HG02970 (cell line): ENCODE data around the gene GPATCH2L.

ENCODE experiments used
- ATAC-seq: cut with Tn5 transposase; IDR thresholded peaks from one replicate; pipeline ENCODE4 v1.9.1; 2021; ENCODE audit warnings: mild to moderate bottlenecking, moderate library complexity, moderate number of reproducible peaks; ENCODE audit not compliant: unreplicated experiment, low FRiP score

The GPATCH2L gene

GRCh38 chr14:76151398-76152332 lies at the start of gene GPATCH2L:
TSS of gene GPATCH2L (plus strand) at chr14:76151922. CDS start at chr14:76154364, 2,442 bp downstream.
- ATAC-seq = peak; percentile 94

GRCh38 chr14:76104802-76105355 lies 46.8 kb upstream of the GPATCH2L start:
- no peak for ATAC-seq

GRCh38 chr14:76106188-76106587 lies 45.5 kb upstream of the GPATCH2L start:
- ATAC-seq = no peak

DNA sequence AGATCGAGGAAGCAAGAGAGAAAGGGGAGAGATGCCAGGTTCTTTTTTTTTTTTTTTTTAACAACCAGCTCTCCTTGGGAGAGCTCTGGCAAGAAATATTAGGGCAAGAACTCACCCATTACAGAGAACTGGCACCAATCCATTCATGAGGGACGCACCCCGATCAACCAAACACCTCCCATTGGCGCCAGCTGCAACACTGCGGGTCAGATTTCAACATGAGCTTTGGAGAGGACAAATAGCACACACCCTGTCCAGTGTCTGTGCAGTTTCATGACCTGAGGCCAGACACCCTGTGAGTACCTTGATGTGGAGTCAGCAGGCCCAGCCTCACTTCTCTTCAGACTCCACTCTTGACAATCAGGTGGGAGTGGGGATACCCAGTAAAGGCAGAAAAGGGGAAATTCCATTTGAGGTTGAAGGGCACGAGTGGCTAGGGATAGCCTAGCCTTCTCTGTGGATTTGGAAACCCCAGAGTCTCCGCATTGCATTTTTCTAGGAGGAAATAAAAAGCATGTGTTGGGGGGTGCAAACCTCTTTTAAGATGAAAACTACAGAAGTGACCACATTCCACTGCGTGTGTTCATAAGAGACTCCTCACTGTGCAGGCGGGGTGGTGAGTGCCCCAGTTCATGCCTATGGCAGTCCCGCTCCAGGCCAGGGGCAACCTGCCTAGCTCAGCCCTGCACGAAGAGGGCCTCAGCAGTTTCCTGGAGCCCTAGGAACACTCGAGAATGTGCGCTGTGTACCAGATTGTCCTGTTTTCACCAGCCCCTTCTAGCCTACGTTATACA lies 42.4 kb upstream of the GPATCH2L start:
- ATAC-seq = no peak

DNA sequence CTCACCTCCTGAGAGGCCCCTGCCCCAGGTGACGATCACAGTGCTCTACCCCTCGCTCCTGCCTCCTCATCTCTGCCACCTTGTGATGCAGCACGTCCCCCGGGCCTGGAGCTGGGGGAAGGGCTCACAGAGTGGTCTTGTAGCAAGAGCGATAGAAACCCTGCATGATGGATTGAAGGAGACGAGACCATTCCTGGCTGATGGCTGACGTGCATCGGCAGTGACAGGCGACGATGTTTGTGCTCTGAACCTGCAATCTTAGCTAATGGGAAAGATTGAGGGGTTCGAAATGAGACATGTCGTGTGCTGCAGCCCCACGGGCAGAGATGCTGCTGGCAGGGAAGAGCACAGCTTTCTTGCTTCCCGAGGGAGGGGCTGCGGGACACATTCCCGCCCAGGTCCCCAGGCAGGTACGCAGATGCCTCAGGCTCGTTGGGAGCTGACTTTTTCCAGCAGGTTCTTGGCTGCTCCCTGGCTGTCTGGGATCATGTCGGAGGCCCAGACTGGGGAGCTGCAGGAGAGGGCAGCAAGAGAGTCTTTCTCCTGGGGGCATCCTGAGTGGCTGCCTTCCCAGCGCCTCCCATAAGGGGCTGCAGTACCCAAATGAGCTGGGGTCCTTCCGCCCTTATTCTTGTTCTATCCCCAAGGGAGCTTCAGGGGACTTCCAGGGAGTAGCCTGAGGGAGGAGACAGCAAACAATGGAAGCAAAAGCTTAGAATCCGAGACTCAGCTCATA lies 38.7 kb upstream of the GPATCH2L start:
- ATAC-seq = no peak

DNA sequence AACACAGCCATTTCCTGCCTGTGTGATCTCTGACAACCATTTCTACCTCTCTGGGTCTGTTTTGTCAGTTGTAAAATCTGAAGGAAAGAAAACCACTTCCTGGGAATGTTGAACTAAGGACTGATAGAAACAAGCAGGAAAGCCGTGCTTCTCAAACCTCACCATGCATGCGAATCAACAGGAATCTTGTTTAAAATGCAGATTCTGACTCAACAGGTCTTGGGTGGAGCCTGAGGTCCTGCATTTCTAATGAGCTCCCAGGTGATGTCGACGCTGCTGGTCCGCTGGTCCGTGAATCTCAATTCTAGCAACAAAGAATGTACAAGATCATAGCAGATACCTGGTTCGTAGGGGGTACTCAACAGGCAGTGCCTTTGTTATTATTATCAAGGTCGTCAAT lies 38.0 kb upstream of the GPATCH2L start:
- ATAC-seq = no peak

- ATAC-seq = no peak
Observed at GRCh38 chr14:76115010-76115422, 36.7 kb upstream of the GPATCH2L start.

DNA sequence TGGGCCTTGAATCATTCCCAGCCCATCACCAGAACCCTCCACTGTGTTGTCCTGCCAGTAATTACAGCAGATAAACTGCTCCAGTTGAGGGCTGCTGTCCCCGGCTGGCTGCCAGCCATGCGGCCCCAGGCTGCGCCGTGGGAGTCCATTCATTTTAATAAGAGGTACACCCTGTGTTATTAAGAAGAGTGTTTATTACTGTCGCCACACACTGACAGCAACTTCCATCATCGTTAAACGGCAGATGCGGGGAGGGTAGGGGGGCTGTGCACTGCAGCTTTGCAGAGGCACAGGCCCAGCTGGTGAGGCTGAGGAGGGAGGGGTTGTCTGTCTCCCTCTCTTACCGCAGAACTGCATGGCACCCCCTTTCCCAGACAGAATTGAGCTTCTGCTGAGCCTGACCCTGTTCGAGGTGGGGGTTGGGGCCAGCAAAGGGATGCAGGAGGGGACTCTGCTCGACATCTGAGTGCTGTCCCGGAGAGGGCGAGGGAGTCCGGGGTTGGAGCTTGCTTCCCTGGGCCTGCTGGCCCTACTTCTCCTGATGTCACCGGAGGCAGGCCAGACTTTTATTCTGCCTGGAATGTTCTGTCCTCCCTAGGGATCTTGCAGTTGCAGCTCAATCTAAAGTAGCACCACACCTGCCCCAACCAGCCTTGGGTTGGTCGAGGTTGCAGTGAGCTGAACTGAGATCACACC lies 33.8 kb upstream of the GPATCH2L start:
- ATAC-seq = no peak

- no peak for ATAC-seq
Observed at GRCh38 chr14:76118594-76118993, 33.1 kb upstream of the GPATCH2L start.

DNA sequence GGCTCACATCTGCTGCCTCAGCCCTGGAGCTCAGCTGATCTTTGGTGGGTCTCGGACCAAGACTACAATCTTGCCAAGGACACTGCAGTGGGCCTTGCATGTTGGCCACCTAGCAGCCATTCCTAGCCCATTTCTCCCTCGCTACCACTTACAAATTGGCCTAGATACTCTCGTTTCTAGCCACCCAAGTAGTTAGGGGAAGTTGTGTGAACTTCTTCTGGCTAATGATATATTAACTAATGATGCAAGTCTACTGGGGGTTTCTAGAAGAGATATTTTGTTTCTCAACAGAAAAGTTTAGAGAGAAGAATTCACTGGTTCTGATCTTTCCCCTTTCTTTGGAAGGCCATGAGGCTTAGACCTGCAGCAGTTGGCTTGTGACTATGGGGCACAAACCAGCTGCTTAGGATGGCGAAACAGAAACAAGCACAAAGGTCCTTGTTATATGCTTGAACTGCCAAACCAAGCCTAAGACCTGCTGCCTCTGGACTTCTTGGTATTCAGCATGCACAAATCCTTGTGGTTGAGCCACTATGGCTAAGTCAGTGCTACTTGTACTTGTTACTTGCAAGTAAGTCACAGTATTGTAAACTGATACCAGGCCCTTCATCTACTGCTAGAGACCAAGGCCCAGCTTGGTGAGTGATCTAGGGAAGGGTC lies 30.5 kb upstream of the GPATCH2L start:
- no peak for ATAC-seq

DNA sequence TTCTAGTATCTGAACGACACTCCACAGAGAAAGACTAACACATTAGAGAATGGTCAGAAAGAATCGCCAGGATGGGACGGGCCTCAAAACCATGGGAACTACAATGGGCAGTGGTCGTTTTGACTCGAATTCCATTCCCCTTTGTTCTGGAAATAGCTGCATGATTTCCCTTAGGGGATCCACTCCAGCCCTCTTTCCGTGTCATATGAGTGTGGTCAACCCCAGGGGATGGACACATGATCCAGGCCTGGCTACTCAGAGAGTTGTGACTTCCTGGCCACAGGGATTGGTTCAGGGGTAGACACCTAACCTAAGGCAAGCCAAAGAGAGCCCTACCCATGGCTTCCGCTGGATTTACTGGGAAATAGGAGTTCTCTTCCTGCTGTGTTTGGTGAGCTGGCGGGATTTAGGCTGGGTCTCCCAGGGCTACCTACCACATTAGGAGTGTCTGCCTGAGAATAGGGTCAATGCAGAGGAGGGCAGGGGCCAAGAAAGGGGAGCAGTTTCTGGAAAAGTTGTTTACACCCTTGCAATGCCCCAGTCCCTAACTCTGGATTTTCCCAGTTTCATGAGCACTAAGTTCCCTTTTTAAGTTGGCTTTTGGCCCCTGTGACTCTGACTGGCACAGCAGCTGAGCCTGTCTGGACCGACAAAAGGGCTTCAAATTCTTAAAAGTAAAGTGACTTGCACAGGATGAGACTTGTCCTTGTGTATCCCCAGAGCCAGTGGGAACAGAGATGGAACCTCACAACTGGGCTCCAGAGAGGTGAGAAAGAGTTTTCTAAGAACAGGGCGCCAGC lies 28.1 kb upstream of the GPATCH2L start:
- ATAC-seq = no peak

DNA sequence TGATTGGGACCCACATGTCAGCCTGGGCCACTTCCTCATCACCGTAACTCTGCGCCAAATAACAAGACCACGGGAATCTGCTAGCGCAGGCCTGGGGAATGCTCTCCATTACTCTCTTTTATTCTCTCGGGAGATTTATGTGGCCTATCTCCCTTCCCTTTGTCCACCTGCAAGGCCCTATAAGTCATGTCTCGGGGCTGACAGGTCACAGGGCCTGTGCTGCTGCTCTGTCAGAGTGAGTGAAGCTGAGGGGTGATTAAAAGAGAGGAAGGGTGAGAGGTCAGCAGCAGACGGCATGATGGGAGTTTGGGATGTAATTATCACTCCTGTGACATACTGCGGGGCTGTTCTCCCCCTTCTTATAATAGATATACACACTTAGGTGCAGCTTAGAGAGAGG lies 26.2 kb upstream of the GPATCH2L start:
- ATAC-seq = no peak

DNA sequence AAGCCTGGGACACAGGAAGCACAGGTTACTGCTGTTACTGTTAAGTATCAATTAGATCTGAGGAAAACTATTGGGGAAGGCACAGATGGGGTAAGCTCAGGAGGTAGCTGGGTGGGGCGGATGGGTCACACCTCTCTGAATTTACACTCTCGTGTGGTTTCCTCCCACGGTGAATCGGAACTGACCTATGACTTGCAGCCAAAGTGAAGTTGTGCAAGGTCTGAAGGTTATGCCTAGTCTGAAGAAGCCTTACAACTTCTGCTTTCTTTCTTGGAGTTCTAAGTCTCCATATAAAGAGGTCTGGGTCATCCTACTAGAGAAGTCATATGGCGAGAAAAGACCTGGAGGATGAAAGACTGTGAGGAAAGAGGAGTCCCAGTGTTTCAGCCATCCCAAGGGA lies 25.6 kb upstream of the GPATCH2L start:
- no peak for ATAC-seq

DNA sequence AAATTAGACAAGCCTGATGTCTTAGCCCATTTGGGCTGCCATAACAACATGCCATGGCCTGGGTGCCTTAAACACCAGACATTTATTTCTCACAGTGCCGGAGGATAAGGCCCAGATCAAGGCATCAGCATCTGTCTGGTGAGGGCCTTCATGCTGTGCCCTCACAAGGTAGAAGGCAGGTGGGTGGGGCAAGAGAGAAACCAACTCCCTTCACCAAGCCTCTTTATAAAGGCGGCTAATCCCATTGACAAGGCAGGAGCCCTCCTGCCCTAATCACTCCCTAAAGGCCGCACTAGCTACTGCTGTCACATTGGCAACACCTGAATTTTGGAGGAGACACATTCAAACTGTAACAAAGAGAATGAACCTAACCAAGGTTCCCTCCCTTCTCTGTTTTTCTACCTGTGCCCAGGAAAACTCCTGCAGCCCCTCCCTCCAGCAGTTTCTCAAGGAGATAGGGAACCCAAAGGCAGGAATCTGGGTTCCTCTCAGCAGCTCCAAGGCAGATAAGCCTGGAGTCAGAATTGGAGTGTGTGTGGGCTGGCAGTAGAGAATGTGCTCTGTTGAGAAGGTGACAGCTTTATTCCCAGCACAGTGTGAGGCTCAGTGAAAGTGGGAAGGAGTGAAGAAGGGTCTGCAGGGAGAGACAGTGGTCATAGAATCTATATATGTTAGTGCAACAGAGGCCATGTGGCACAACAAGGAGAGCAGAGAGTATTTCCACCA lies 21.7 kb upstream of the GPATCH2L start:
- ATAC-seq = no peak

GRCh38 chr14:76131071-76131965 lies 20.4 kb upstream of the GPATCH2L start:
- ATAC-seq = no peak

- no peak for ATAC-seq
Observed at GRCh38 chr14:76133103-76133502, 18.6 kb upstream of the GPATCH2L start.

DNA sequence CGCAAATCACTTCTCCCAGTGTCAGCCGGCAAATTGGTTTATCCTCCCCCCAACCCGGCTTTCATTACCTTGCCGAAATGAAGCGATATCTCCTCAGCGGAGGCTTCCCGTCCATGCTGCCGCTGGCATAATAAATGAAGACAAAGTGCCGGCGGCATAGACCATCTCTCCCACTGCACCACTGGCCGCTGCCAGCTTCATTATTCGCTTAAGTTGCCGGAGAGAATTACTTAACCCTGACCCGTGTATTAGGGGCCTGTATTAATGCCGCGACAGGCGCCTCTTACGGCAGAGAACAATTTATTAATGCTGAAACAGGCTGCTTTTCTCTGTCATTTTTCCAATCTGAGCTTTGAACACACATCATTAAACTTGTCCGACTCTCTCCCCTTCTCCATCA lies 17.5 kb upstream of the GPATCH2L start:
- no peak for ATAC-seq
